ENCODE results near the gene CASP7.

CASP7 gene

DNA sequence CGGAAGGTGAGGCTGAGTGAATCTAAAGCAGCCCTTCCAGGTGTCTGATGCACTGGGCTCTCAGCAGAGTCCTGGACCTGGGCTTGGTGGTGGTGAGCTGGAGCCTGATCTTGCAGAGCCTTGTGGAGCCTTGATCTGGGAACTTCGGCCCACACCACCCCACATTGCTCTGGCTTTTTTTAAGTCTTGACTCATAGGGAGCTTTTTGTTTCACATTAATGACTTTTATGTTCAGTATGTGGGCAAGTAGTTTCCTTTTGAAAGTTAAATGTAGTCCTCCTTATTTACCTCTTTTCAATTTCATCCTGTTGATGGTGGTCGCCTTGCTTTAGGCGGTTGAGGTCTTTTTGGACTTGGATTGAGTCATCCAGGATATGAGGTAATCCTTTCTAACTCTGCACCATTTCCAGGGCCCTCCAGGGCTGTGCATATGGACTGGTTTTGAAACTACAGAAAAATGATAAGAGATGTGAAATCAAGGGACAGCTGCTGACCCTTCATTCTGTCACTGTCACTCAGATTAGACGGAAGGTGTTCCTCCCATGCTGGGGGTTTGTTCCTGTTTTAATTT is 12.9 kb upstream of the CASP7 start:
- DNase-seq, result peak; percentile 13

DNA sequence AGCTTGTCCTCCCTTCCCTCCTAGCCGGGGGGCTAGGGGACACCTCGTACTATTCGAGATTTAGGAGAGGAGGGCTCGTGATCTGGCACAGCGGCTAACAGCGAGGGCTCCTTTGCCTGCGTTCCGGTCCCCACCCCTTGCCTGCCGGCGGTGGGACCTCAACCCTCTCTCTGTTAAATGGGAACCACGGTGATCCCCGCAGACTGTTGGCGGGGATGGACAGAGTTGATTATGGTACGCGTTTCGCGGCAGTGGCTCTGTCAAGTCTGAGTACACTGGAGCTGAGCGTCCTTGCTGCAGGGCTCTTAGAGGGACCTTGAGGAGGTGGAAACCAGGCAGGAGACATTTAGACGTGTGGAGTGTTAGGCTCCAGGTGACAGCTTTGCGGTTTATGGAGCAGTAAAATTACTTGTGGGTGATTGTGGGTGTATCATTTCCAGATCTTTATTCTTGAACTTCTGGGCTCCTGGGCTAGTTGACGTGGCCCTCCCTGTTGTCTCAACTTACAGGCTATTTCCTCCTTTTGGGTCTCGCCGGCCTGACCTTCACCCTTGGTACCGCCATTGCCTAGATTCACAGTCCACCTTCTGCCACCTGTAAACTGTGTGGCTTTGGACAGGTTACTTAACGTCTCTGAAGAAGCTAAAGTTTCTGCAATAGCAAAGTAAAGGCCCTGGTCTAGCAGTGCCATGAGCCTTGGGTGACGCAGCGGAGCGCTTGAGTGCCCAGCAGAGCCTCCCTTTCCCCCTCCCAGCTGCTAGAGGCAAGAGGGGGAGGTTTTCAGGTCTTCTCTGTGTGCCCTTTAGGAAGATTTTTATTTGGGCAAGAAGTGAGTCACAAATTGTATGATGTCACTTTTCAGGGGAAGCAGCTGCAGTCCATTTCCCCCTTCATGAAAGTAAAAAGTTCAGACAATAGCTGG is 739 bp downstream of the CASP7 start:
- DNase-seq, result peak; percentile 44

DNA sequence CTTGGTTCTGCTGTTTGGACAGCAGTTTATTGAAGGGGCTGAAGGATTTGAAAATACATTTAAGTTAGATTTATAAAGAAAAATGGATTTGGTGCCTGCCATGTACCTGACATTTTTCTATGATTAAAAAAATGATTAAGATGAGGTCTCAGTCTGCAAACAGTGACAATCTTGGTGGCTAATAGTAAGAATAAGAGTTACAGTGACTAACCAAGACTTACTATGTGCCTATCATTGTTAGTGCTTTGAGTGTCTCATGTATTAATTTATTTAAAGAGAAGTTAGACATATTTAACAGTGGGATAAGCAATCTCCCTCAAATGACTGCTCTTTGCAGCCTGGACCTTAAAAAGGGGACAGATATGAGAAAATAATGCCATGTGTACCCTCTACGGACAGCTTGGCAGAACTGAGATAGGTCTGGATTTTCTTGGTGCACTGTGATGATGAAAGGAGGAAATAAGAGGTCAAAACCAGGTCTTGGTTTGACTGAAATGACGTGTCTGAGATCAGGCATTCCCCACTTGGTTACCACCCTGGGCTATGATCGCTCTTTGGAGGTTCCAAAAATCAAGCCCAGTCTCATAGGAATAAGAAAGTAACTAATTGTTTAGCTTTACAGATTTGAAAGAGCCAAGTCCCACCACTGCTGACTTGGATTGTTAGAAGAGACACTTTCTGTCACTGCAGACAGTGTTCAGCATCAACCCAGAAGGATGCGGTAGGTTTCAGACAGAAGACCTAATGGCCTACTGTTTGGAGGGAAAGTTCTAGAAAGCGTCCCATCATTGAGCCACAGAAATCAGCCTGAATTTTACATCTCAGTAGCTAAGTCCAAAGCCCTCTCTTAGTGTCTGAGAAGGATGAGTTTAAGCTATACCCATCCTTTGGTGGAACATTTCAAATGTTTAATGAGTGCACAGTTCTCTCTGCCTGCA is 2.1 kb downstream of the CASP7 start:
- DNase-seq, result peak; percentile 46

DNA sequence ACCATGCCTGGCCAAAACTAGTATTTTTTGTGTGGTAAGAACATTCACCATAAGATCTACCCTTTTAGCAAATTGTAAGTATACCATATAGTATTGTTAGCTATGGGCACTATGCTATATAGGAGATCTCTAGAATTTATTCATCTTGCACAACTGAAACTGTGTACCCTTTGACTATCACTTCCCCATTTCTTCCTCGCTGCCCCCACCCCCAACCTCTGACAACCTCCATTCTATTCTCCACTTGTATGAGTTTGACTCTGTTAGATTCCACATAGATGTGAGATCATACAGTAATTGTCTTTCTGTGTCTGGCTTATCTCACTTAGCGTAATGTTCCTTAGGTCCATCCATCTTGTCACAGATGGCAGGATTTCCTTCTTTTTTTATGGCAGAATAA is 3.6 kb downstream of the CASP7 start:
- no peak for DNase-seq

DNA sequence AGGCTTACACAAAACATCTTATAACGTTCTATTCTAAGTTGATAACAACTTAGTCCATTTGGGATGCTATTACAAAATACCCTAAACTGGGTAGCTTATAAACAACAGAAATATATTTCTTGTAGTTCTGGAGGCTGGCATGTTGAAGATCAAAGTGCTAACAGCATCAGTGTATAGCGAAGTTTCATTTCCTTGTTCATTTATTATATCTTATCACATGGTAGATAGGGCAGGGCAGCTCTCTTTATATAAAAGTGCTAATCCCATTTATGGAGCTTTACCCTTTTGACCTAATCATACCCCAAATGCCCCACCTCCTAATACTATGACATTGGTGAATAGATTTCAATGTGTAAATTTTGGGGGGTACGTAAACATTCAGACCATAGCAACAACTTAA is 6.3 kb downstream of the CASP7 start:
- DNase-seq, result no peak

DNA sequence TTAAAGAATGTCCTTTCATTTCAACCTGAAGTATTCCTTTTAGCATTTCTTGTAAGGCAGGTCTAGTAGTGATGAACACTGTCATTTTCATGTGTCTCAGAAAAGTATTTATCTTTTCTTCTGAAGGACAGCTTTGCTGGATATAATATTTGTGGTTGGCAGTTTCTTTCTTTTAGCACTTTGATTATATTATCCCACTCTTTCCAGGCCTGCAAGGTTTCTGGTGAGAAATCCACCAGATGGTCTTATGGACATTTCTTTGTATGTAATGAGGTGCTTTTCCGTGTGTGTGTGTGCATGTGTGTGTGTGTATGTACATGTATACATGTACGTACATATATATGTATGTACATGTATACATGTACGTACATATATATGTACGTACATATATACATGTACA is 7.3 kb downstream of the CASP7 start:
- DNase-seq, result no peak

DNA sequence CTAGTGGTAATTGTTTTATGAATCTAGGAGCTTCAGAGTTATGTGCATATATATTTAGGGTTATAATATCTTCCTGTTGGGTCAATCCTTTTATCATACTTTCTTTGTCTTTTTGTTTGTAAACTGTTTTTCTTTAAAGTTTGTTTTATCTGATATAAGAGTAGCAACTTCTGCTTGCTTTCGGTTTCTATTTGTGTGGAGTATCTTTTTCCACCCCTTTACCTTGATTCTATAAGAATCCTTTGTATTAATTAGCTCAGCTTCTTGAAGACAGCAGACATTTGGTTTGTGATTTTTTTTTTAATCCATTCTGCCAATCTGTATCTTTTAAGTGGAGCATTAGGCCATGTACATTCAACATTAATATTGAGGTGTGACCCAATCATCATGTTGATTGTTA is 9.3 kb downstream of the CASP7 start:
- DNase-seq, result no peak

- DNase-seq, result no peak
Observed at GRCh38 chr10:113689574-113689973, 9.9 kb downstream of the CASP7 start.

GRCh38 chr10:113690749-113691148 is 11.0 kb downstream of the CASP7 start:
- no peak for DNase-seq

- no peak for DNase-seq
Observed at GRCh38 chr10:113691381-113691780, 11.7 kb downstream of the CASP7 start.

DNA sequence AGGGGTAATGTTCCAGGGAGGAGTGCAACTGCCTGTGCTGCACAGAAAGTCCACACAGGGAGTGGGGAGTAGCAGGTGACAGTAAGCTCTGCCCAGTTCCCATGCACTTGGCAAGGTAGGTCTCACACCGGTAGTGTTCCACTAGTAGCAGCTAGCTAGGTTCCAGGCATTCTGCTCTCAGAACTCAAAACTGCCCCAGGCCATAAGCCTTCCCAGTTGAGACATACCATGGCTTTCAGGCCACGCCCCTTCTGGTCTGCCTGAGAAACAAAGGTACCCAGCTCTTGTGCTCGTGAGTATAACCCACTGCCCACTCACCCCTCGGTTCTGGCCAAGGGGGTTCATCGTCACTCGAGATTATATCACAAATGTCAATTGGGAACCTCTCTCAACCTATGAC is 12.6 kb downstream of the CASP7 start:
- DNase-seq, result no peak

- DNase-seq, result no peak
Observed at GRCh38 chr10:113693348-113693747, 13.6 kb downstream of the CASP7 start.

DNA sequence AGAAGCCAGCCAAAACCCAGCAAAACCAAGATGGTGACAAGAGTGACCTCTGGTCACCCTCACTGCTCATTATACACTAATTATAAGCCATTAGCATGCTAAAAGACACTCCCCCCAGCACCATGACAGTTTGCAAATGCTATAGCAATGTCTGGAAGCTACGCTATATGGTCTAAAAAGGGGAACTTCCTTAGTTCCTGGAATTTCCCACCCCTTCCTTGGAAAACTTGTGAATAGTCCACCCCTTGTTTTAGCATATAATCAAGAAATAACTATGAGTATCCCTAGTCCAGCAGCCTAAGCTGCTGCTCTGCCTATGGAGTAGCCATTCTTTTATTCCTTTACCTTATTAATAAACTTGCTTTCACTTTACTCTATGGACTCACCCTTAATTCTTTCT is 16.0 kb downstream of the CASP7 start:
- DNase-seq, result no peak

- DNase-seq, result no peak
Observed at GRCh38 chr10:113697595-113697994, 17.9 kb downstream of the CASP7 start.

GRCh38 chr10:113704637-113705343 is 25.1 kb downstream of the CASP7 start:
- peak; percentile 14 for DNase-seq

- no peak for DNase-seq
Observed at GRCh38 chr10:113705344-113705652, 25.6 kb downstream of the CASP7 start.

- no peak for DNase-seq
Observed at GRCh38 chr10:113706623-113707022, 26.9 kb downstream of the CASP7 start.

- DNase-seq, result no peak
Observed at GRCh38 chr10:113708640-113709039, 28.9 kb downstream of the CASP7 start.

- DNase-seq, result no peak
Observed at GRCh38 chr10:113709221-113709838, 29.6 kb downstream of the CASP7 start.

GRCh38 chr10:113711142-113711541 is 31.4 kb downstream of the CASP7 start:
- no peak for DNase-seq

- no peak for DNase-seq
Observed at GRCh38 chr10:113712024-113712423, 32.3 kb downstream of the CASP7 start.

Data from activated CD4-positive, alpha-beta T cell treated with anti-CD3 and anti-CD28 coated beads for 48 hours (primary cell).